Measurements from ENCODE around the gene LILRA6. TPM values are rescaled to one million over a fixed set of nuclear protein-coding genes. Genes with fewer than 3 reads are reported as not detected.
A peak's percentile ranks its signal among the peaks of the same experiment; 100 is the strongest.

The LILRA6 gene
- total RNA-seq, 1 experiment from 2014 or later, result 0.08 TPM

DNA sequence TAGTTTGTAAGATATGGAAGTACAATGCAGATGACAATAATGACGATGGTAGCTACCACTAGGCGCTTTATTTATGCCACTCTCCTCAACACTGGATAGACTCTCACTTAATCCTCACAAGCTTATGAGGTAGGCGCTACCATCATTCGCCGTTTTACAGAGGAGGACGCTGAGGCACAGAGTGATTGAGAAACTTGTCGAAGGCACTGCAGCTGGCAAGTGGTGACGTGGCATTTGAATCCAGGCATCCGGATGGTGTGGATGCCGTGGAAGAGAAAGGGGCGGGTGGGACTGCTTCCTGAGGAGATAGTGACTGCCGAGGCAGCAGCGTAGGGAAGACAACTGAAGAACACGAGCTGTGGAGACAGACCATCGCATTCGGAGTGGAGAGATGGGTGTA is 43.2 kb downstream of the LILRA6 start:
- CTCF ChIA-PET, result no interaction called here
- no TSS peak for BruUV-seq (replicated peaks)
- in situ Hi-C loops (cut with HindIII; ENCODE audit: low pct_unique_long_range_greater_than_20kb, low sequenced_read_pairs), result no loop called here

DNA sequence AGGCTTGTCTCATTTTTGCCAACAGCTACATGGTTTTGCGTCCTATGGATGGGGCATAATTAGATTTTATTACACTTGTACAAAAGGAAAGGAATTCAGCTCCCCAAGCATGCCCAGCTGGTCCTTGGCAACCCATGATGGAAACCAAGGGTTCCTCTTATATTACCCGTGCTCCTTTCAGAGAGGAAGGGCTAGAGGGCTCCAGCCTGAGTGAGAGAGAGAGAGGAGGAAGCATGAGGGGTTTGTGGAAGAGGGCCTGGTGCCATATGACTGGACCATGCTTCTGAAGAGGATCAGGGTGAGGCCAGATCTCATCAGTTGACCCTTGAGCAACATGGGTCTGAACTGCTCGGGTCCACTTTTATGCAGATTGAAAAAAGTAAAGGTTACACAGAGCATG is 45.5 kb downstream of the LILRA6 start:
- DNase-seq (ENCODE audit: low read depth, low spot score), result no peak
- H3K36me3 ChIP-seq (ENCODE audit: control insufficient read depth, insufficient read depth, low read length), result peaks cover 22% of the 10 kb centered on the region
- intact Hi-C loops (cut with micrococcal nuclease; ENCODE audit: unreplicated experiment), result no loop called here
- ATAC-seq, result no peak
- H3K27me3 ChIP-seq (ENCODE audit: control insufficient read depth, insufficient read depth, low read length), result no peaks in the 10 kb centered on the region
- no peak overlapping the region for H3K27ac ChIP-seq (ENCODE audit: low read length)
- BruUV-seq (replicated peaks), result no TSS peak
- H3K4me1 ChIP-seq (ENCODE audit: control insufficient read depth, insufficient read depth, low read length), result peaks cover 10% of the 10 kb centered on the region
- H3K4me3 ChIP-seq (ENCODE audit: low read depth in 2 of 2, low read length in 2 of 2), result no peak overlapping the region
- TF ChIP-seq POLR2AphosphoS5 (IDR thresholded peaks at IDR 0.05; ENCODE audit: low read depth, low read length), result no peak
- no peak for TF ChIP-seq SIN3A (IDR thresholded peaks at IDR 0.05; ENCODE audit: borderline replicate concordance, insufficient read depth, low read depth, low read length)
- no peak for TF ChIP-seq TCF7L2 (IDR thresholded peaks at IDR 0.05; ENCODE audit: low read depth, low read length)
- TF ChIP-seq, protein P1, sequence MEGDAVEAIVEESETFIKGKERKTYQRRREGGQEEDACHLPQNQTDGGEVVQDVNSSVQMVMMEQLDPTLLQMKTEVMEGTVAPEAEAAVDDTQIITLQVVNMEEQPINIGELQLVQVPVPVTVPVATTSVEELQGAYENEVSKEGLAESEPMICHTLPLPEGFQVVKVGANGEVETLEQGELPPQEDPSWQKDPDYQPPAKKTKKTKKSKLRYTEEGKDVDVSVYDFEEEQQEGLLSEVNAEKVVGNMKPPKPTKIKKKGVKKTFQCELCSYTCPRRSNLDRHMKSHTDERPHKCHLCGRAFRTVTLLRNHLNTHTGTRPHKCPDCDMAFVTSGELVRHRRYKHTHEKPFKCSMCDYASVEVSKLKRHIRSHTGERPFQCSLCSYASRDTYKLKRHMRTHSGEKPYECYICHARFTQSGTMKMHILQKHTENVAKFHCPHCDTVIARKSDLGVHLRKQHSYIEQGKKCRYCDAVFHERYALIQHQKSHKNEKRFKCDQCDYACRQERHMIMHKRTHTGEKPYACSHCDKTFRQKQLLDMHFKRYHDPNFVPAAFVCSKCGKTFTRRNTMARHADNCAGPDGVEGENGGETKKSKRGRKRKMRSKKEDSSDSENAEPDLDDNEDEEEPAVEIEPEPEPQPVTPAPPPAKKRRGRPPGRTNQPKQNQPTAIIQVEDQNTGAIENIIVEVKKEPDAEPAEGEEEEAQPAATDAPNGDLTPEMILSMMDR (IDR thresholded peaks at IDR 0.05), result no peak
- TF ChIP-seq, protein P2, sequence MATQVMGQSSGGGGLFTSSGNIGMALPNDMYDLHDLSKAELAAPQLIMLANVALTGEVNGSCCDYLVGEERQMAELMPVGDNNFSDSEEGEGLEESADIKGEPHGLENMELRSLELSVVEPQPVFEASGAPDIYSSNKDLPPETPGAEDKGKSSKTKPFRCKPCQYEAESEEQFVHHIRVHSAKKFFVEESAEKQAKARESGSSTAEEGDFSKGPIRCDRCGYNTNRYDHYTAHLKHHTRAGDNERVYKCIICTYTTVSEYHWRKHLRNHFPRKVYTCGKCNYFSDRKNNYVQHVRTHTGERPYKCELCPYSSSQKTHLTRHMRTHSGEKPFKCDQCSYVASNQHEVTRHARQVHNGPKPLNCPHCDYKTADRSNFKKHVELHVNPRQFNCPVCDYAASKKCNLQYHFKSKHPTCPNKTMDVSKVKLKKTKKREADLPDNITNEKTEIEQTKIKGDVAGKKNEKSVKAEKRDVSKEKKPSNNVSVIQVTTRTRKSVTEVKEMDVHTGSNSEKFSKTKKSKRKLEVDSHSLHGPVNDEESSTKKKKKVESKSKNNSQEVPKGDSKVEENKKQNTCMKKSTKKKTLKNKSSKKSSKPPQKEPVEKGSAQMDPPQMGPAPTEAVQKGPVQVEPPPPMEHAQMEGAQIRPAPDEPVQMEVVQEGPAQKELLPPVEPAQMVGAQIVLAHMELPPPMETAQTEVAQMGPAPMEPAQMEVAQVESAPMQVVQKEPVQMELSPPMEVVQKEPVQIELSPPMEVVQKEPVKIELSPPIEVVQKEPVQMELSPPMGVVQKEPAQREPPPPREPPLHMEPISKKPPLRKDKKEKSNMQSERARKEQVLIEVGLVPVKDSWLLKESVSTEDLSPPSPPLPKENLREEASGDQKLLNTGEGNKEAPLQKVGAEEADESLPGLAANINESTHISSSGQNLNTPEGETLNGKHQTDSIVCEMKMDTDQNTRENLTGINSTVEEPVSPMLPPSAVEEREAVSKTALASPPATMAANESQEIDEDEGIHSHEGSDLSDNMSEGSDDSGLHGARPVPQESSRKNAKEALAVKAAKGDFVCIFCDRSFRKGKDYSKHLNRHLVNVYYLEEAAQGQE (IDR thresholded peaks at IDR 0.05; ENCODE audit: insufficient read depth in 1 of 2, low read depth in 2 of 2, low read length in 1 of 2), result no peak
- H3K9me3 ChIP-seq (ENCODE audit: control insufficient read depth, insufficient read depth, low read depth, low read length), result no peaks in the 10 kb centered on the region
- in situ Hi-C loops (cut with HindIII; ENCODE audit: low pct_unique_long_range_greater_than_20kb, low sequenced_read_pairs), result no loop called here
- POLR2A ChIA-PET, result no interaction called here
- CTCF ChIA-PET, result no interaction called here

More for the DNA sequence above, 43.2 kb downstream of the LILRA6 start:
- no peak for ATAC-seq
- Histone ChIP-seq H3K4me3 (ENCODE audit: low read depth in 2 of 2, low read length in 2 of 2) (no peak overlapping the region), H3K9me3 (ENCODE audit: control insufficient read depth, insufficient read depth, low read depth, low read length) (no peaks in the 10 kb centered on the region), H3K27ac (ENCODE audit: low read length) (peak overlapping the region; percentile 19; the same call in 1 of the 2 replicates), H3K27me3 (ENCODE audit: control insufficient read depth, insufficient read depth, low read length) (no peaks in the 10 kb centered on the region), H3K36me3 (ENCODE audit: control insufficient read depth, insufficient read depth, low read length) (peaks cover 25% of the 10 kb centered on the region), H3K4me1 (ENCODE audit: control insufficient read depth, insufficient read depth, low read length) (peaks cover 26% of the 10 kb centered on the region)
- POLR2A ChIA-PET, result interaction anchor here (0.5 to 2.7 kb wide), 3 partner anchors 9 to 852 kb away, joined by 3 to 18 read pairs (median 5); partner anchors contain the start of genes MBOAT7 and TSEN34
- intact Hi-C loops (cut with micrococcal nuclease; ENCODE audit: unreplicated experiment), result no loop called here
- no peak for DNase-seq (ENCODE audit: low read depth, low spot score)
- TF ChIP-seq TCF7L2 (IDR thresholded peaks at IDR 0.05; ENCODE audit: low read depth, low read length), result no peak
- TF ChIP-seq POLR2AphosphoS5 (IDR thresholded peaks at IDR 0.05; ENCODE audit: low read depth, low read length), result 0 out of 2 replicates have a peak, but pooled peaks have one; percentile 30

DNA sequence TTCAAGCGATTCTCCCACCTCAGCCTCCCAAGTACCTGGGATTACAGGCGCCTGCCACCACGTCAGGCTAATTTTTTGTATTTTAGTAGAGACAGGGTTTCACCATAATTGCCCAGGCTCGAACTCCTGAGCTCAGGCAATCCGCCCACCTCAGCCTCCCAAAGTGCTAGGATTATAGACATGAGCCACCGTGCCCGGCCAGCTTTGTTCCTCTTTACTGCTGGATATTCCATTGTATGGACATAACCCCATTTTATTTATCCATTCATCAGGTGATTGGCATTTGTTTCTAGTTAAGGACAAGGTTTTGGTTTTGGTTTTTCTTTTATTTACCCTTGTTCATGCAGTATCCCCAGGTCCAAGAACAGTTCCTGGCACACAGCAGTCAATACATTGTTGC is 46.1 kb downstream of the LILRA6 start:
- peaks cover 18% of the 10 kb centered on the region for H3K36me3 ChIP-seq (ENCODE audit: control insufficient read depth, insufficient read depth, low read length)
- TF ChIP-seq, protein P2 (IDR thresholded peaks at IDR 0.05; ENCODE audit: insufficient read depth in 1 of 2, low read depth in 2 of 2, low read length in 1 of 2), result no peak
- no peak for TF ChIP-seq SIN3A (IDR thresholded peaks at IDR 0.05; ENCODE audit: borderline replicate concordance, insufficient read depth, low read depth, low read length)
- TF ChIP-seq, protein P1 (IDR thresholded peaks at IDR 0.05), result no peak
- TF ChIP-seq TCF7L2 (IDR thresholded peaks at IDR 0.05; ENCODE audit: low read depth, low read length), result no peak
- no peak for TF ChIP-seq POLR2AphosphoS5 (IDR thresholded peaks at IDR 0.05; ENCODE audit: low read depth, low read length)
- ChIA-PET POLR2A (interaction anchor here (0.9 kb wide), 1 partner anchor 28 kb away, joined by 3 read pairs; no protein-coding TSS in a partner anchor), CTCF (no interaction called here)
- DNase-seq (ENCODE audit: low read depth, low spot score) (no peak), ATAC-seq (no peak)
- H3K9me3 ChIP-seq (ENCODE audit: control insufficient read depth, insufficient read depth, low read depth, low read length), result no peaks in the 10 kb centered on the region
- intact Hi-C loops (cut with micrococcal nuclease; ENCODE audit: unreplicated experiment), result no loop called here
- no peak overlapping the region for H3K27ac ChIP-seq (ENCODE audit: low read length)
- H3K4me3 ChIP-seq (ENCODE audit: low read depth in 2 of 2, low read length in 2 of 2), result no peak overlapping the region
- no peaks in the 10 kb centered on the region for H3K27me3 ChIP-seq (ENCODE audit: control insufficient read depth, insufficient read depth, low read length)
- in situ Hi-C loops (cut with HindIII; ENCODE audit: low pct_unique_long_range_greater_than_20kb, low sequenced_read_pairs), result no loop called here
- H3K4me1 ChIP-seq (ENCODE audit: control insufficient read depth, insufficient read depth, low read length), result peaks cover 9% of the 10 kb centered on the region
- BruUV-seq (replicated peaks), result no TSS peak
